ENCODE data around the gene FGGY. TPM values are rescaled to one million over a fixed set of nuclear protein-coding genes. Genes with fewer than 3 reads are reported as not detected.

FGGY gene
- total RNA-seq, 1 donor from 2014 or later = 24.3 TPM

GRCh38 chr1:59409986-59410385, 113.1 kb downstream of the FGGY start:
- no peak overlapping the region for H3K4me3 ChIP-seq (ENCODE audit: low read depth, low read length)
- TF ChIP-seq CTCF (conservative IDR thresholded peaks at IDR 0.05; ENCODE audit: low read depth, low read length) = no peak
- no peak for DNase-seq (ENCODE audit: low read depth)

- DNase-seq (ENCODE audit: low read depth) = no peak
- H3K4me3 ChIP-seq (ENCODE audit: low read depth, low read length) = no peak overlapping the region
- no peak for TF ChIP-seq CTCF (conservative IDR thresholded peaks at IDR 0.05; ENCODE audit: low read depth, low read length)
These were observed 113.6 kb downstream of the FGGY start for GRCh38 chr1:59410457-59410856.

GRCh38 chr1:59411147-59411546, 114.3 kb downstream of the FGGY start:
- TF ChIP-seq CTCF (conservative IDR thresholded peaks at IDR 0.05; ENCODE audit: low read depth, low read length) = no peak
- no peak for DNase-seq (ENCODE audit: low read depth)
- H3K4me3 ChIP-seq (ENCODE audit: low read depth, low read length) = no peak overlapping the region

GRCh38 chr1:59412718-59413326, 115.9 kb downstream of the FGGY start:
- no peak for DNase-seq (ENCODE audit: low read depth)
- no peak for TF ChIP-seq CTCF (conservative IDR thresholded peaks at IDR 0.05; ENCODE audit: low read depth, low read length)
- H3K4me3 ChIP-seq (ENCODE audit: low read depth, low read length) = no peak overlapping the region

GRCh38 chr1:59413327-59413720, 116.4 kb downstream of the FGGY start:
- no peak for TF ChIP-seq CTCF (conservative IDR thresholded peaks at IDR 0.05; ENCODE audit: low read depth, low read length)
- no peak for DNase-seq (ENCODE audit: low read depth)
- no peak overlapping the region for H3K4me3 ChIP-seq (ENCODE audit: low read depth, low read length)

GRCh38 chr1:59414406-59415133, 117.7 kb downstream of the FGGY start:
- no peak overlapping the region for H3K4me3 ChIP-seq (ENCODE audit: low read depth, low read length)
- TF ChIP-seq CTCF (conservative IDR thresholded peaks at IDR 0.05; ENCODE audit: low read depth, low read length) = no peak
- no peak for DNase-seq (ENCODE audit: low read depth)
